Stimulated activated naive CD4-positive, alpha-beta T cell treated with Interleukin-2 at 50 U/mL for 16 hours (primary cell): Measurements from ENCODE around the gene UBXN1.
"Not testable (repeated sequence)": the region's sequence is repeated elsewhere in the genome, so short reads cannot be mapped to it uniquely, and the experiment has no call there.

ENCODE experiments used
- DNase-seq: peaks from one replicate; lab custom pipeline; 2025; lab: John Stamatoyannopoulos, UW

Gene UBXN1

GRCh38 chr11:62671608-62672389 lies 7.1 kb downstream of the UBXN1 start, which contains the start of the genes LBHD1 and UQCC3:
LBHD1 (minus strand) TSS chr11:62672267; CDS start chr11:62670031, 2,236 bp downstream.
UQCC3 (plus strand) TSS chr11:62671673; CDS start chr11:62671746, 73 bp downstream.
- DNase-seq: peak; percentile 85

- no peak for DNase-seq
Measured at GRCh38 chr11:62671236-62671607, 7.7 kb downstream of the UBXN1 start.

GRCh38 chr11:62669420-62670161 lies 9.3 kb downstream of the UBXN1 start:
- no peak for DNase-seq

- no peak for DNase-seq
Measured at GRCh38 chr11:62667460-62667859, 11.4 kb downstream of the UBXN1 start.

GRCh38 chr11:62666259-62666926 lies 12.5 kb downstream of the UBXN1 start:
- DNase-seq: no peak

- DNase-seq: peak; percentile 70
Measured at GRCh38 chr11:62665599-62666258, 13.1 kb downstream of the UBXN1 start.

GRCh38 chr11:62665075-62665598 lies 13.7 kb downstream of the UBXN1 start, which contains the start of the genes C11orf98 and CSKMT:
C11orf98 (minus strand) TSS chr11:62665210; CDS start chr11:62665169, 41 bp downstream.
CSKMT (plus strand) TSS chr11:62665312; CDS start chr11:62665880, 568 bp downstream.
- DNase-seq: peak; percentile 91

GRCh38 chr11:62664405-62665074 lies 14.3 kb downstream of the UBXN1 start:
- peak; percentile 57 for DNase-seq

GRCh38 chr11:62656796-62657429 lies 22.0 kb downstream of the UBXN1 start:
- no peak for DNase-seq

- no peak for DNase-seq
Measured at GRCh38 chr11:62654297-62654696, 24.6 kb downstream of the UBXN1 start.

GRCh38 chr11:62652161-62653006 lies 26.5 kb downstream of the UBXN1 start:
- DNase-seq: no peak

- not testable (repeated sequence) for DNase-seq
Measured at GRCh38 chr11:62650283-62650682, 28.6 kb downstream of the UBXN1 start.

GRCh38 chr11:62649486-62649885 lies 29.4 kb downstream of the UBXN1 start:
- no peak for DNase-seq

- DNase-seq: no peak
Measured at GRCh38 chr11:62648967-62649364, 29.9 kb downstream of the UBXN1 start.

GRCh38 chr11:62648185-62648966 lies 30.5 kb downstream of the UBXN1 start:
- no peak for DNase-seq

GRCh38 chr11:62647609-62648005 lies 31.3 kb downstream of the UBXN1 start:
- DNase-seq: no peak

- DNase-seq: no peak
Measured at GRCh38 chr11:62646825-62647608, 31.9 kb downstream of the UBXN1 start.
